Left ventricle myocardium inferior (tissue), 1 donor: ENCODE measurements around the gene CIT. TPM values are rescaled to one million over a fixed set of nuclear protein-coding genes. Genes with fewer than 3 reads are reported as not detected.

Source experiments
- DNase-seq: peaks from one replicate; pipeline ENCODE4 v3.0.0-alpha.2; 2020
- H3K27ac ChIP-seq: fragments of 200-600 bp; replicated peaks from 2 replicates; pipeline ENCODE4 v1.8.0; 2021
- H3K27me3 ChIP-seq: fragments of 200-600 bp; 2 replicates; pipeline ENCODE4 v1.8.0; 2021; ENCODE audit warnings: low read depth
- H3K36me3 ChIP-seq: fragments of 200-600 bp; 2 replicates; pipeline ENCODE4 v1.8.0; 2021
- H3K4me1 ChIP-seq: fragments of 200-600 bp; 2 replicates; pipeline ENCODE4 v1.8.0; 2021
- H3K4me3 ChIP-seq: fragments of 200-600 bp; 2 replicates; pipeline ENCODE4 v1.8.0; 2021; ENCODE audit warnings: mild to moderate bottlenecking, moderate library complexity
- H3K9me3 ChIP-seq: fragments of 200-600 bp; replicated peaks from 2 replicates; pipeline ENCODE4 v1.8.0; 2021
- CTCF ChIP-seq: fragments of 200-600 bp; IDR thresholded peaks from 2 replicates; pipeline ENCODE4 v1.8.0; 2021; ENCODE audit warnings: antibody characterized with exemption, mild to moderate bottlenecking, borderline replicate concordance
- intact Hi-C: fragments of 100-400 bp; cut with micrococcal nuclease; formaldehyde crosslinking; loops from one replicate; pipeline ENCODE4 v1.11.0; 2022
- total RNA-seq: library from RNA; stranded (reverse); fragmentation: NEBNext Ultra II Directional; extraction: Animal tissue kit (Norgen Biotek cat#: 25700); gene quantifications from one replicate; pipeline ENCODE4 v1.2.1, GENCODE V29; 2021
- donor health status: DM: no; HTN: yes; CAD: no; lungs with severe emphysema.

Gene CIT
- total RNA-seq, 1 donor from 2014 or later: 0.96 TPM

- Histone ChIP-seq H3K9me3 (no peaks in the 10 kb centered on the region), H3K27me3 (peaks cover 20% of the 10 kb centered on the region), H3K27ac (no peak overlapping the region), H3K4me3 (no peak overlapping the region), H3K4me1 (no peaks in the 10 kb centered on the region), H3K36me3 (no peaks in the 10 kb centered on the region)
- no peak for TF ChIP-seq CTCF
- intact Hi-C loops: no loop called here
- no peak for DNase-seq
Observed at GRCh38 chr12:119796292-119796691, 80.8 kb downstream of the CIT start.

- TF ChIP-seq CTCF: no peak
- Histone ChIP-seq H3K27ac (no peak overlapping the region), H3K36me3 (no peaks in the 10 kb centered on the region), H3K9me3 (no peaks in the 10 kb centered on the region), H3K4me3 (no peak overlapping the region), H3K27me3 (peaks cover 18% of the 10 kb centered on the region), H3K4me1 (no peaks in the 10 kb centered on the region)
- intact Hi-C loops: no loop called here
- DNase-seq: no peak
Observed at GRCh38 chr12:119791453-119791852, 85.7 kb downstream of the CIT start.

GRCh38 chr12:119788786-119789185 lies 88.3 kb downstream of the CIT start:
- peaks cover 2% of the 10 kb centered on the region for H3K27me3 ChIP-seq
- DNase-seq: no peak
- intact Hi-C loops: no loop called here
- no peaks in the 10 kb centered on the region for H3K4me1 ChIP-seq
- H3K36me3 ChIP-seq: no peaks in the 10 kb centered on the region
- no peak for TF ChIP-seq CTCF
- H3K4me3 ChIP-seq: no peak overlapping the region
- H3K9me3 ChIP-seq: peaks cover 7% of the 10 kb centered on the region
- H3K27ac ChIP-seq: no peak overlapping the region

DNA sequence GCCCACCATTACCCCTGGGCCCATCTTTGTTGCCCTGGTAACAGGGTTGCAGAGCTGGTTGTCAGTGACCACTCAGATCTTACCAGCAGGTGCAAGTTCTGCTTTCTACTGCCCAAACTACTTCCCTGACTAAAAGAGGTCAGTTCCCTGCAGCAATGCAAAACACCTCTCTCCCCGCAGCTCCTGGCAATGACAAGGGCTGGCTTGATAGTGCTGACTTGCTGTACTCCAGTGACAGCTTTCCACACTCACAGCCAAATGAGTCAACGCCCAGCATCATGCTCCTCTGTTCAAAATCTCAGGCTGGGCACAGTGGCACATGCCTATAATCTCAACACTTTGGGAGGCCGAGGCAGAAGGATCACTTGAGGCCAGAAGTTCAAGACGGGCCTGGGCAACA lies 90.6 kb downstream of the CIT start:
- no peaks in the 10 kb centered on the region for H3K4me1 ChIP-seq
- no peak overlapping the region for H3K27ac ChIP-seq
- H3K9me3 ChIP-seq: peaks cover 7% of the 10 kb centered on the region
- no peak for TF ChIP-seq CTCF
- peak; percentile 18 for DNase-seq
- H3K36me3 ChIP-seq: no peaks in the 10 kb centered on the region
- H3K27me3 ChIP-seq: no peaks in the 10 kb centered on the region
- H3K4me3 ChIP-seq: no peak overlapping the region
- intact Hi-C loops: no loop called here

GRCh38 chr12:119784673-119785072 lies 92.4 kb downstream of the CIT start:
- Histone ChIP-seq H3K4me3 (no peak overlapping the region), H3K4me1 (no peaks in the 10 kb centered on the region), H3K27ac (no peak overlapping the region), H3K36me3 (no peaks in the 10 kb centered on the region), H3K9me3 (peaks cover 7% of the 10 kb centered on the region), H3K27me3 (no peaks in the 10 kb centered on the region)
- no peak for TF ChIP-seq CTCF
- no peak for DNase-seq
- intact Hi-C loops: loop anchor here (5.0 kb wide), 1 partner anchor 117 kb away; the partner anchor contains the start of gene PRKAB1
